GM12878 (cell line): ENCODE data around the gene VLDLR.

Experiments used
- EP300 ChIP-seq, 2 experiments: fragments of 150-350 bp in 1 of 2; IDR thresholded peaks; 2 replicates each; pipeline ENCODE4 v1.6.1; 2011 to 2012; ENCODE audit warnings: low read depth in 2 of 2, low read length in 2 of 2, borderline replicate concordance in 1 of 2, improper control_type of control experiment in 1 of 2, inconsistent platforms in 1 of 2; ENCODE audit not compliant: control insufficient read depth in 1 of 2
- EZH2 ChIP-seq: IDR thresholded peaks from 2 replicates; pipeline ENCODE4 v1.6.1; 2012; ENCODE audit warnings: low read depth, mild to moderate bottlenecking, control low read depth, inconsistent platforms, low read length, borderline replicate concordance; ENCODE audit not compliant: control insufficient read depth
- GABPA ChIP-seq: IDR thresholded peaks from 2 replicates; pipeline ENCODE4 v1.6.1; 2014; ENCODE audit warnings: antibody characterized with exemption, low read depth, mild to moderate bottlenecking, inconsistent platforms
- HCFC1 ChIP-seq: fragments of 150-350 bp; IDR thresholded peaks from 2 replicates; pipeline ENCODE4 v1.6.1; 2014; ENCODE audit warnings: low read length
- JUNB ChIP-seq: IDR thresholded peaks from 2 replicates; pipeline ENCODE4 v1.6.1; 2016; ENCODE audit warnings: antibody characterized with exemption, mild to moderate bottlenecking
- PRDM15 ChIP-seq: fragments of 450-650 bp; formaldehyde crosslinking; IDR thresholded peaks from 2 replicates; pipeline ENCODE4 v1.4.0; 2020; ENCODE audit warnings: mild to moderate bottlenecking, moderate library complexity
- SP1 ChIP-seq: IDR thresholded peaks from one replicate; pipeline ENCODE4 v1.6.1; 2011; ENCODE audit warnings: low read depth, low read length
- SREBF2 ChIP-seq: IDR thresholded peaks from 2 replicates; pipeline ENCODE4 v1.6.1; 2012; ENCODE audit warnings: mild to moderate bottlenecking, low read length
- TAF1 ChIP-seq: IDR thresholded peaks from 2 replicates; pipeline ENCODE4 v1.6.1; 2011; ENCODE audit warnings: mild to moderate bottlenecking, low read depth, low read length, borderline replicate concordance
- ZNF24 ChIP-seq: fragments of 450-650 bp; IDR thresholded peaks from 2 replicates; pipeline ENCODE4 v1.6.1; 2017; ENCODE audit warnings: antibody characterized with exemption, mild to moderate bottlenecking
- TF ChIP-seq, protein P1 (sequence below), 3 experiments: IDR thresholded peaks in 2 of 3; conservative IDR thresholded peaks in 1 of 3; 2 replicates each; pipeline ENCODE4 v1.5.1; 2011; ENCODE audit warnings: low read depth in 3 of 3, low read length in 3 of 3, mild to moderate bottlenecking in 3 of 3, control low read depth in 2 of 3, moderate library complexity in 2 of 3, inconsistent platforms in 1 of 3, mixed read lengths in 1 of 3; ENCODE audit not compliant: control insufficient read depth in 2 of 3, insufficient read depth in 1 of 3; ENCODE audit errors: extremely low read depth in 1 of 3
- TF ChIP-seq, protein P2 (sequence below): fragments of 450-650 bp; IDR thresholded peaks from 2 replicates; pipeline ENCODE4 v1.6.1; 2017; ENCODE audit warnings: antibody characterized with exemption, mild to moderate bottlenecking, moderate library complexity
- TF ChIP-seq, protein P3 (sequence below): fragments of 450-650 bp; IDR thresholded peaks from 2 replicates; pipeline ENCODE4 v1.6.1; 2017; ENCODE audit warnings: mild to moderate bottlenecking, low read depth, inconsistent platforms; ENCODE audit not compliant: poor library complexity, severe bottlenecking

- TF ChIP-seq ZNF24 (no peak), SREBF2 (no peak), EP300 (IDR thresholded peaks at IDR 0.05; ENCODE audit: borderline replicate concordance in 1 of 2, control insufficient read depth in 1 of 2, low read depth in 2 of 2, low read length in 2 of 2) (no peak), GABPA (no peak), EZH2 (no peak), JUNB (no peak), PRDM15 (CRISPR knock-in tag) (no peak), SP1 (no peak), TAF1 (no peak), HCFC1 (no peak)
- TF ChIP-seq, protein P1, sequence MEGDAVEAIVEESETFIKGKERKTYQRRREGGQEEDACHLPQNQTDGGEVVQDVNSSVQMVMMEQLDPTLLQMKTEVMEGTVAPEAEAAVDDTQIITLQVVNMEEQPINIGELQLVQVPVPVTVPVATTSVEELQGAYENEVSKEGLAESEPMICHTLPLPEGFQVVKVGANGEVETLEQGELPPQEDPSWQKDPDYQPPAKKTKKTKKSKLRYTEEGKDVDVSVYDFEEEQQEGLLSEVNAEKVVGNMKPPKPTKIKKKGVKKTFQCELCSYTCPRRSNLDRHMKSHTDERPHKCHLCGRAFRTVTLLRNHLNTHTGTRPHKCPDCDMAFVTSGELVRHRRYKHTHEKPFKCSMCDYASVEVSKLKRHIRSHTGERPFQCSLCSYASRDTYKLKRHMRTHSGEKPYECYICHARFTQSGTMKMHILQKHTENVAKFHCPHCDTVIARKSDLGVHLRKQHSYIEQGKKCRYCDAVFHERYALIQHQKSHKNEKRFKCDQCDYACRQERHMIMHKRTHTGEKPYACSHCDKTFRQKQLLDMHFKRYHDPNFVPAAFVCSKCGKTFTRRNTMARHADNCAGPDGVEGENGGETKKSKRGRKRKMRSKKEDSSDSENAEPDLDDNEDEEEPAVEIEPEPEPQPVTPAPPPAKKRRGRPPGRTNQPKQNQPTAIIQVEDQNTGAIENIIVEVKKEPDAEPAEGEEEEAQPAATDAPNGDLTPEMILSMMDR (IDR thresholded peaks at IDR 0.05 in 2 of 3, conservative IDR thresholded peaks at IDR 0.05 in 1 of 3; ENCODE audit: control insufficient read depth in 2 of 3, extremely low read depth in 1 of 3, insufficient read depth in 1 of 3, low read depth in 3 of 3, low read length in 3 of 3): no peak
- TF ChIP-seq, protein P2, sequence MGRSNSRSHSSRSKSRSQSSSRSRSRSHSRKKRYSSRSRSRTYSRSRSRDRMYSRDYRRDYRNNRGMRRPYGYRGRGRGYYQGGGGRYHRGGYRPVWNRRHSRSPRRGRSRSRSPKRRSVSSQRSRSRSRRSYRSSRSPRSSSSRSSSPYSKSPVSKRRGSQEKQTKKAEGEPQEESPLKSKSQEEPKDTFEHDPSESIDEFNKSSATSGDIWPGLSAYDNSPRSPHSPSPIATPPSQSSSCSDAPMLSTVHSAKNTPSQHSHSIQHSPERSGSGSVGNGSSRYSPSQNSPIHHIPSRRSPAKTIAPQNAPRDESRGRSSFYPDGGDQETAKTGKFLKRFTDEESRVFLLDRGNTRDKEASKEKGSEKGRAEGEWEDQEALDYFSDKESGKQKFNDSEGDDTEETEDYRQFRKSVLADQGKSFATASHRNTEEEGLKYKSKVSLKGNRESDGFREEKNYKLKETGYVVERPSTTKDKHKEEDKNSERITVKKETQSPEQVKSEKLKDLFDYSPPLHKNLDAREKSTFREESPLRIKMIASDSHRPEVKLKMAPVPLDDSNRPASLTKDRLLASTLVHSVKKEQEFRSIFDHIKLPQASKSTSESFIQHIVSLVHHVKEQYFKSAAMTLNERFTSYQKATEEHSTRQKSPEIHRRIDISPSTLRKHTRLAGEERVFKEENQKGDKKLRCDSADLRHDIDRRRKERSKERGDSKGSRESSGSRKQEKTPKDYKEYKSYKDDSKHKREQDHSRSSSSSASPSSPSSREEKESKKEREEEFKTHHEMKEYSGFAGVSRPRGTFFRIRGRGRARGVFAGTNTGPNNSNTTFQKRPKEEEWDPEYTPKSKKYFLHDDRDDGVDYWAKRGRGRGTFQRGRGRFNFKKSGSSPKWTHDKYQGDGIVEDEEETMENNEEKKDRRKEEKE: no peak
- TF ChIP-seq, protein P3, sequence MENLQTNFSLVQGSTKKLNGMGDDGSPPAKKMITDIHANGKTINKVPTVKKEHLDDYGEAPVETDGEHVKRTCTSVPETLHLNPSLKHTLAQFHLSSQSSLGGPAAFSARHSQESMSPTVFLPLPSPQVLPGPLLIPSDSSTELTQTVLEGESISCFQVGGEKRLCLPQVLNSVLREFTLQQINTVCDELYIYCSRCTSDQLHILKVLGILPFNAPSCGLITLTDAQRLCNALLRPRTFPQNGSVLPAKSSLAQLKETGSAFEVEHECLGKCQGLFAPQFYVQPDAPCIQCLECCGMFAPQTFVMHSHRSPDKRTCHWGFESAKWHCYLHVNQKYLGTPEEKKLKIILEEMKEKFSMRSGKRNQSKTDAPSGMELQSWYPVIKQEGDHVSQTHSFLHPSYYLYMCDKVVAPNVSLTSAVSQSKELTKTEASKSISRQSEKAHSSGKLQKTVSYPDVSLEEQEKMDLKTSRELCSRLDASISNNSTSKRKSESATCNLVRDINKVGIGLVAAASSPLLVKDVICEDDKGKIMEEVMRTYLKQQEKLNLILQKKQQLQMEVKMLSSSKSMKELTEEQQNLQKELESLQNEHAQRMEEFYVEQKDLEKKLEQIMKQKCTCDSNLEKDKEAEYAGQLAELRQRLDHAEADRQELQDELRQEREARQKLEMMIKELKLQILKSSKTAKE: no peak
These were observed 6.1 kb upstream of the VLDLR start for GRCh38 chr9:2615497-2615896.
